Stimulated activated CD8-positive, alpha-beta memory T cell treated with anti-CD3 and anti-CD28 coated beads, Interleukin-4, amount 100 ng/mL, for 48 hours (primary cell): ENCODE results near the gene SCP2.

Experiments
- DNase-seq: peaks from one replicate; pipeline ENCODE4 v3.0.0-alpha.2; 2020

The SCP2 gene, protein sequence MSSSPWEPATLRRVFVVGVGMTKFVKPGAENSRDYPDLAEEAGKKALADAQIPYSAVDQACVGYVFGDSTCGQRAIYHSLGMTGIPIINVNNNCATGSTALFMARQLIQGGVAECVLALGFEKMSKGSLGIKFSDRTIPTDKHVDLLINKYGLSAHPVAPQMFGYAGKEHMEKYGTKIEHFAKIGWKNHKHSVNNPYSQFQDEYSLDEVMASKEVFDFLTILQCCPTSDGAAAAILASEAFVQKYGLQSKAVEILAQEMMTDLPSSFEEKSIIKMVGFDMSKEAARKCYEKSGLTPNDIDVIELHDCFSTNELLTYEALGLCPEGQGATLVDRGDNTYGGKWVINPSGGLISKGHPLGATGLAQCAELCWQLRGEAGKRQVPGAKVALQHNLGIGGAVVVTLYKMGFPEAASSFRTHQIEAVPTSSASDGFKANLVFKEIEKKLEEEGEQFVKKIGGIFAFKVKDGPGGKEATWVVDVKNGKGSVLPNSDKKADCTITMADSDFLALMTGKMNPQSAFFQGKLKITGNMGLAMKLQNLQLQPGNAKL

DNA sequence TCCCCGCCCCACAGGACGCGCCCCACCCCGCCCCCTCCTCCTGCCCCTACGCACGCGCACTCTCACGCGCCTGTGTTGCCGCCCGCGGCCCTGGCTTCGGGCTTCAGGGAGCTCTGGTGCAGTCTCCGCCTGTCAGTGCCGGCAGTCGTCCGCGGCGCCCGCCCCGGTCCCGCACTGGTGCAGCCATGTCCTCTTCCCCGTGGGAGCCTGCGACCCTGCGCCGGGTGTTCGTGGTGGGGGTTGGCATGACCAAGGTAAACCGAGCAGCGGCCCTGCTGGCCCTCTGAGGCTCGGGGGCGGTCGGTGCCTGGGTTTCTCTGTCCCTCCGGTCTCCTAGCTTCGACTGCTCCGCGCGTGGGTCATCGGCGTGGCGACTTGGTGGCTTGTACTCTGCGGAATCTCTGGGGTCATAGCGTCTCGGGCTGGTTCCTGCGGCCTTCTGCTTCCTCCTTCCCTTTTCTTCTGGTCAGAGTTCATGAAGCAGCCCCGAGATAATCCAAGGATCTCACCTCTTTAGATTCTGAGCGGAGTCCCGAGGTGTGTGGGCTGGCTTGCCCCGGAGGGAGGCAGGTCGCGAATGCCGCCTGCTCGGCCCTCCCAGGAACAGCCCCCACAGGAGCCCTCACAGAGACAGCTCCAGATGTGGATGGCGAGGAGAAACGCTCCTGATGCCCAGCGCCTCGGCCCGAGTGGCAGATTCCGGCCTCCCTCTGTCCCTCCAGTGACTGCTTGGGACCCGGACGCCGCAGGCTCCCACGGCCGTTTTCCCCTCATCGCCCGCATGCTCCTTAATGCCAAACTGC, at the start of gene SCP2:
TSS of gene SCP2 (plus strand) at position 65 of the 803 bp plus-strand sequence. CDS start at position 186, 121 bp downstream.
- DNase-seq = peak; percentile 83

DNA sequence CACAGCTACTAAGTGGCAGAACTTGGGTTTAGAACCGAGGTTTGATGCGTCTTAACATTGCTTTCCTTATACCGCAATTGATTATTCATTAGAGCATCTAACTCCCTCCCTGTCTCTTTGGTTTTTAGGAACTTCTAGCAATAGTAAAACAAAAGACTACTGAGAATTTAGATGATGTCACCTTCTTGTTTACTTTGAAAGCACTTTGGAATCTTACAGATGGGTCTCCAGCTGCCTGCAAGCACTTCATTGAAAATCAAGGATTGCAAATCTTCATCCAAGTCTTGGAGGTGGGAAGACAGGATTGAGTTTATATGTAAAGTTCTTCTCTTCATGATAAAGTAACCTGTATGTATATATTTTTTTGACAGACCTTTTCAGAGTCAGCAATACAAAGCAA, 49.5 kb upstream of the SCP2 start:
- DNase-seq = no peak

DNA sequence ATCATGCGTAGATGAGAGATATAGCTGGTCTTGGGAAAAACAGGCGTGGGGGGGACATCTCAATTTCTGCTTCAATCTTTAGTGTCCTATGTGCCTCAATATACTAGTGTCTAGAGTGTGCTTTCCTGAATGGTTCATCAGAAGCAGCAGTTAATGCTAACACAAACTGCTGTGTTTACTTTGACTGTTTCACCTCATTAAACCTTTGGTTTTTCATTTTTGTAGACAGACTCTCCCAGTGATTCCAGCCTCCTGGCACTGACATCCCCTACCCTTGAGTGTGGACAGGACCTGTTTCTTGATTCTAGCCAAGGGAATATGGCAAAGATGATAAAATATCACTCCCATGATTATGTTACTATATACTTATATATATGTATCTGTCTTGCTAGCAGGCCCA, 46.9 kb upstream of the SCP2 start:
- no peak for DNase-seq

DNA sequence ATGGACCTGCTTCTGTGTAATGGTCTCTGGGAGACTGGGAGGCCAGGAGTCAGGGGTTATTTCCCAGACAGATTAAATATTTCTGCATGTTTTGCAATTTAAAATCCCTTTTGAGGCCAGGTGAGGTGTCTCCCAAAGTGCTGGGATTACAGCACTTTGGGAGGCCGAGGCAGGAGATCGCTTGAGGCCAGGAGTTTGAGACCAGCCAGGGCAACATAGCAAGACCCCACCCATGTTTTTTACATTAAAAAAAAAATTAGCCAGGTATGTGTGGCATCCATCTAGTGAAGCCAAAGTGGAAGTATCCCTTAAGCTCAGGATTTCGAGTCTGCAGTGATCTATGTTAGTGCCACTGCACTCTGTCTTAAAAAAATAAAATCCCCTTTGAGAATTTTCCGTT, 39.6 kb upstream of the SCP2 start:
- DNase-seq = no peak

DNA sequence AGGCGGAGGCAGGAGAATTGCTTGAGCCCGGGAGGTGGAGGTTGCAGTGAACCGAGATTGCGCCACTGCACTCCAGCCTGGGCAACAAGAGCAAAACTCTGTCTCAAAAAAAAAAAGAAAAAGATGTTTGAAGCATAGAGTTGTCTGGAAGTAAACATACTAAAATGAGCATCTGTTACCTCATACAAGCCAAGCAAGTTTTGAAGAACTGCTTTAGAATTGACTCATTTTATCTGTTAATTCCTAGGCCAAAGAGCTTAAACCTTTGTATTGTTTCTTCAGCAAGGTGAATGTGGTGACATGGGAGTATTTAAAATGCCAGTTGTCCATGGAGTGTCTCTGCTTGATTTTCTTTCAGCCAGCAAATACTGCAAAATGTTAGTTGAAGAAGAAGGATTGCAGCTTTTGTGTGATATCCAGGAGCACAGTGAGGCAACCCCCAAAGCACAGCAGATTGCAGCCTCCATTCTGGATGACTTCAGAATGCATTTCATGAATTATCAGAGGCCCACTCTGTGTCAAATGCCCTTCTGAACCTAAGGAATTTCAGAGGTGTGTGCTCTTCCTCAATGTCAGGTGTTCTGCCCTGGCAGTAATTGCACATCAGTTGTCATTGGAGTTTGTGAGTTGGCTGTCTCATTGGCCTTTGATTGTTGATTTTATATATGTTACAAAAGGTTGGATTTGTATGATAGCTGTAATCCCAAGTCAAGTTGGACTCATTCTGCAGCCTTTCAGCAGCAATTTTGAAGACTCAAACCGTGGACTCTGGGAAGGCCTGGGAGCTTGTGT, 34.5 kb upstream of the SCP2 start:
- DNase-seq = no peak

DNA sequence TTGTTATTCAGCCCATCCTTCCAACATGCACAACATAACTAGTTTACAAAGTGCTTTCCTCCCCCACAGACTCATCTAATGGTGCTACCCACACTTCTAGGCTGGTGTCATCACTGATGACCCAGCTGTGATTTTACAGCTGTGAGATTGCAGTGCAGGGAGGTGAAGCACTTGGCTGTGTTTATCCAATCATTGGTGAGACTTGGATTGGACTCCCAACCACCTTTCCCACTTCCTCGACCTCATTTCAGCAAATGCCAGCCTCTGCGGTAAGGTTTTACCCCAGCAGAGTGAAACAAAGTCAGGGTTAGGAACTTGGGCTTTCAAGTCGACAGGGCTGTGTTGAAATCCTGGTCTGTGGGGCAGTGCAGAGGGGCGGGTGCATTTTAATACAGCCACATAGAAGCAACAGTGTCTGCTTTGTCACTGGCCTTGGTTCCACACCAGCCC, 27.6 kb upstream of the SCP2 start:
- DNase-seq = no peak

DNA sequence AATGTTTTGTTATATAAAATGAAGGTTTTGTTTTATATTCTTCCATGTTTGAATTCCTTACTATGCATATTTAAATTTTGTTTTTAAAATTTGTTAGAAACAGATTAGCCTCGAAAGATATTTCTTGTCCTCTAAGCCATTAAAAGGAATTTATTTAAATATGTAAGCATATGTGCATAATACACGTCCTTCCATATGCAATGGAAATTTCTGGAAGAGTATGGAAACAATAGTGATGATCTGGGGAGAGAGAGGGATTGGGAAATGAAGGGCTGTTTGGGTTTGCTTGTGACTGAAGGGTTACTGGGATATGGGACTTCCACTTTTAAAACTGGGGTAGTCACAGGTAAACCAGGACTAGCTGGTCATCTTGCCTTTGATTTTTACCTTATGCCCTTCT, 26.7 kb upstream of the SCP2 start:
- no peak for DNase-seq

DNA sequence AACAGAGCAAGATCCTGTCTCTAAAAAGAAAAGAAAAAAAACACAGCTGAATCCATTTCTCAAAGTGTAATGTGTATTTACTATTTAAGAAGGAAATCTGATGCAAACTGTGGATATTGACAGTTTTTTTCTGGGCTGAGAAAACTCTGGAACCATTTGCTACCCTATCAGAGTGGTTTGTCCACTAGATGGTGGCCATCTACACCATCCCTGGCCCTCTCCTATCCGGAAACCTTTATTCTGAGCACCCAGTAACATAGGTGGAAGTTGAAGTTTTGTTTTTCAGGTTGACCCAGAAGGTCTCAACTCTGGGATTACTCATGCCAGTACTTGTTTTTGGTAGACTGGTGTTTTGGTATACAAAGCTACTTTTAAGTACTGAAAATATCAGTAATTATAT, 25.7 kb upstream of the SCP2 start:
- DNase-seq = no peak

DNA sequence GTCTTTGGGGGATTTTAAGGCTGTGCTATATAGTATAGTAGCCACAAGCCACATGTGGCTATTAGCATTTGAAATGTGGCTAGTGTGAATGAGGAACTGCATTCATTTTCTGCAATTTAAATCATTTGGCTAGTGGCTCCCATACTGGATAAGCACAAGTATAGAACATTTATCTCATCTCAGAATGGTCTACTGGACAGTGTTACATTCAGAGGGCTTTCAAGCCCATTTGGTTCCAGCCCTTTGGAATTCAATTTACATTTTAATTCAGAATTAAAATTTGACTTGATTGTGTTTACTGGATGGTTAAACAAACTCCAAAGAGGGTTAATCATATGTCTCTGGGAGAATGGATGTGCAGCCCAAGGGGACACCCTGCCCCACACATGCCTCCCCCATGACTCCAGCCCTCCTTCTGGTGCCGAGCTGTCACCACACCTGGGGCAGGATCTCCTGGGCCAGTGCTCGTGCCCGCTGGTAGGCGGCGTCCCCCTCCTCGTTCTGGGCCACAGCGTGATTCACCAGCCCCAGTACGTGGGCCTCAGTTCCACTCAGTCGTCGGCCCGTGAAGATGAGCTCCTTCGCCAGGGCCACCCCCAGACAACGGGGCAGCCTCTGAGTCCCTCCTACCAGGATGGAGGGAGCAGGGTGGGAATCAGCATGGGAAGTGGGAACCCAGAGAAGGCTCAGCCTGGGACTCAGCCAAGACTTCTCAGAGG, 22.7 kb upstream of the SCP2 start:
- no peak for DNase-seq

DNA sequence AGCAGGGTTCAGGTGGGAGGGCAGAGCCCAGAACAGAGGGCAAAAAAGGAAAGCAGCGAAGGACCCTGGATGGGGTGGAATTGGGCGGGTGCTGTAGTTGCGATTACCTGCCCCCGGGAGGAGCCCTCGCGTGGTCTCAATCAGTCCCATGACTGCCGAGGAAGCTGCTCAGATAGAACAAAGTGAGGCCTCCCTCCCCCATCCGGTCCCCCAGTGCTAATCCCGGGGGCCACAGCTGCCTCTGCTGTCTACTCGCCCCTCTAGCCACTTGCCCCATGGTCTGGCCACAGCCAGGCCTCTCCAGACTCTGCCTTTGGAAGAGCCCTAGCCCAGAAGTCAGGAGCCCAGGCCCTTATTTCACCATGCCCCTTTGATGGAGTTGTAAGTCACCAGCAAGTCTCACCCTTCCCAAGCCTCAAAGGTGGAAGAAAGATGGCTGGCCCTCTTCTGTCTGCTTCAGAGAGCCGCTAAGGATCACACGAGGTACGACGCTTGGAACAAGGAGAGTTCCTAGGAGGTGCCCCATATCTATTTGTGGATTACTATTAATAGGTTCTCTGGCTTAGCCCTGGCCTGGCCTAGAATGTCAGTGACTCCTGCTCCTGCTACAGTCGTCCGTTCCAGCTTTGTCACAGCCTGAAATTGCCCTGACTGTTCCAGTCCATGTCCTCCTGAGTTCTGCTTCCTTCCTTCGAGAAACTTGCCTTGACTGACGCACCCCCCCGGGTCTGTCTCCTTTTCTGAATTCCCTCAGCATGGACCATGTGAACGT, 22.0 kb upstream of the SCP2 start:
- peak; percentile 61 for DNase-seq

DNA sequence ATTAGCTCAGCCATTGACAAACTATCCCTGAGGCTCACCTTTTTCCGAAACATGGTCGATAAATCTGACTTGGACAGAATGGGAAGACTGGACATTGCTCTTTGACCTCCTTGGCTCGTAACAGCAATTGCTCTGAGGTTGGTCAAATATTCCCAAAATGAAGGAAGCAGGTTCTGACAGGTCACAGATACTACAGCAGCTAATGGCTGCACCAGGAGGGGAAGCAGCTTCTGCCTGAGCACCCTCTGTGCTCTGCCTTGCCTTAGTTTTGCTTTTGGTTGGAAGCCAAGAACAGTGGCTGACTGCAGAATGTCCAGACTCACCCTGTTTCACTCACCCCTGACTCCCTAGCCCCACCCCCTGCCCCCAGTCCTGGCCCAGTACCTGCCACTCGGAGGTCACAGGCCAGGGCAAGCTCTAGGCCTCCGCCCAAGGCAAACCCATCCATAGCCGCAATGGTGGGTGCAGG, 20.9 kb upstream of the SCP2 start:
- DNase-seq = no peak

DNA sequence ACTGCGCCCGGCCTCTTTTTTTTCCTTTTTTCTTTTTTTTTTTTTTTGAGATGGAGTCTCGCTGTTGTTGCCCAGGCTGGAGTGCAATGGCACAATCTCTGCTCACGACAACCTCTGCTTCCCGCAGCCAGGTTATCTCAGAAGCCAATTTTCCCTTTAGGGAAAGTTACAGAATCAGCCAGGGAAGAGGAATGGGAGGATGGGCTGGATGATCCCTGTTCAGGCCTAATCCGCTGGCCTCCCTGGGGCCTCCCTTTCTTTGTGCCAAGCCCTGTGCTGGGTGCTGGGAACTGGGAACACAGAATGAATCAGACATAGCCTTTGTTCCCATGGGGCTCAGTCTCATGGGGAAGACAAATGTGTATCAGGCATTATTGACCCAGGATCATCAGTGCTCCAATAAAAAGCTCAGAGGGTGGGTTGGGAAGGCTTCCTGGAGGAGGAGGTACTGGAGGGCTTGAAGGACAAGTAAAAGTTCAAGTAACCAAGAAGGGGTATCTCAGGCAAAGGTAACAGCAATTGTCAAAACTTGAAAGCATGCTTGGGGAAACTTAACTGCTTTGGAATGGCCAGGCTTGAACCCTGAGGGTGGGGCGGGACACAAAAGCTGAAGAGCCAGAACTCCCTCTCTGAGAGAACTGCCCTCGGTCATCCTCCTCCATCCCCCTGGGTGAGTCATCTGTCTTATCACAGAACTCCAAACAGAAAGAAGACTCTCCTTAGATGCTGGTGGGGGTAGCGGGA, 19.8 kb upstream of the SCP2 start:
- no peak for DNase-seq

DNA sequence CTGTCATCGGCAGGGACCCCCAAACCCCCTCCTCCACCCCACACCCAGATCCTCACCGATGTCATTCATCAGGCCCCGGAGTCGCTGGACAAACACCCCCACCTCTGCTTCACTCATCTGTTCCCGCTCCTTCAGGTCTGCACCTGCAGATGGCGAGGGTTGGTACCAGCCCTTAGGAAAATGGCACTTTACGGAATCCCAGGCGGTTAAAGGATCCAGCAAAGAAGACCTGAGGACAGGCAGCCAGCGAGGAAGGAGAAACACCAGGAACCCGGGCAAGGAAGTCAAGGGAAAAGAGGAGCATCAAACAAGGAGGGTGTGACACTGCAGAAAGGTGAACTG, 19.3 kb upstream of the SCP2 start:
- DNase-seq = no peak

DNA sequence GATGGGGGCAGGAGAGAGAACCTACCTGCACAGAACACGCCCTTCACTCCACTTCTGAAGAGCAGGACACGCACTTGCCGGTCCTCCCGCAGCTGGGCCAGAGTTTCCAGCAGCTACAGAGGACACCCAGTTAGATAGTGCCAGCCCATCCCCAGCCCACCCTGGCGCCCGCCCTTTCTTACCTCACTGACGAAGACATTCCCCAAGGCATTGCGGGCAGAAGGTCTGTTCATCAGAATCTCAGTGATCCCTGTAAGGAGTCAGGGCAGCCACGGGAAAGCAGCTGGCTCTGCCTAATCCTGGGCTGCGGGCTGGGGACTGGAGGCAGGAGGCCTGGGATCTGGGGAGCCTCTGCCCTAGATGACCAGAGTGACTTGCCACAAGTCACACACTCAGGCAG, 15.5 kb upstream of the SCP2 start:
- DNase-seq = no peak

DNA sequence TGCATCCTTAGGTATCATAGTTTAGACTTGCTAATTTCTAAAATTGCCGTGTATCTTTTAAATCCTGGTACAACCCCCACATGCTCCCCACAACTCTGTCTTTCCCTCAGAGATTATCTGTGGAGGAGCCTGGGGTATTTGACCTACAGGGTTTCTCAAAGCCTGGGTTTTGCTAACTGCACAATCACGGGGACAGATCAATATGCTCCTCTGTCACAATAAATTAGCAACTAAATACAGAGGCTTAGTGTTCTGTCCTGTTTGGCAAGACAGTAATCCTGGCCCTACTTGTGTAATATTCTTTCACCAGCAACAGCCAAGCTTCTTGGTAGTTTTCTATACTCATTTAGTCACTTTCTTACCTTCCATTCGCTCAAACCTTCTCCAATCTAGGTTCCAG, 14.1 kb upstream of the SCP2 start:
- DNase-seq = no peak

DNA sequence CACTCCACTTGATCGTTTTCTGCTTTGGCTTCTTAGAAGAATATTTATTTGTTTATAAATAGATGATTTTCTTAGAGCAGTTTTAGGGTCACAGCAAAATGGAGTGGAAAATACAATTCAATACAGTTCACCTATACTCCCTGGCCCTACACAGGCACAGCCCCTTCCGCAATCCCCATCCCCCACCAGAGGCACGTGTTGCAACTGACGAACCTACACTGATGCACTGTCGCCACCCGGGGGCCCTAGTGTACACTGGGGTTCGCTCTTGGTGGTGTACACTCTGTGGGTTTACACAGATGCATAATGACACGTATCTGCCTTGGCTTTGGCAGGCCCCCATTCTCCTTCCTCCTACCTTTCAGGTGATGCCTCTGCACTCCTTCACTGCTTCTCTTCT, 13.5 kb upstream of the SCP2 start:
- DNase-seq = peak; percentile 30

DNA sequence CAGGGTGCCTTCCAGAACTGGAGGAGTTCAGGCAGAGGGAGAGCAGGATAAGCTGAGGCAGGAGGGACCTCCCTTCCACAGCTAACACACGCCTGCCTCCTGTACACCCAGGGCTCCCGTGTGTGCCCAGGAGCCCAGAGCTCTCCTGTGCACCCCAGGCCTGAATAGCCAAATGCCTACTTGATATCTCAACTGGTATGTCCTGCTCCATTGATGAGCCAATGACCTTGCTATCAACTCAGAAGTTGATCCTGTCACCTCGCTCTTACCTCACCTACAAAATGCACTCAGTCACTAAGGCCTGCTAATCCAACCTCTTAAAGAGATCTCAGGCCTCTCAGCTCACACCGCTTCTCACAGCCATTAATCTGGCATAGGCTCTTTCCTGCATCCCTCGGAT, 12.6 kb upstream of the SCP2 start:
- no peak for DNase-seq

DNA sequence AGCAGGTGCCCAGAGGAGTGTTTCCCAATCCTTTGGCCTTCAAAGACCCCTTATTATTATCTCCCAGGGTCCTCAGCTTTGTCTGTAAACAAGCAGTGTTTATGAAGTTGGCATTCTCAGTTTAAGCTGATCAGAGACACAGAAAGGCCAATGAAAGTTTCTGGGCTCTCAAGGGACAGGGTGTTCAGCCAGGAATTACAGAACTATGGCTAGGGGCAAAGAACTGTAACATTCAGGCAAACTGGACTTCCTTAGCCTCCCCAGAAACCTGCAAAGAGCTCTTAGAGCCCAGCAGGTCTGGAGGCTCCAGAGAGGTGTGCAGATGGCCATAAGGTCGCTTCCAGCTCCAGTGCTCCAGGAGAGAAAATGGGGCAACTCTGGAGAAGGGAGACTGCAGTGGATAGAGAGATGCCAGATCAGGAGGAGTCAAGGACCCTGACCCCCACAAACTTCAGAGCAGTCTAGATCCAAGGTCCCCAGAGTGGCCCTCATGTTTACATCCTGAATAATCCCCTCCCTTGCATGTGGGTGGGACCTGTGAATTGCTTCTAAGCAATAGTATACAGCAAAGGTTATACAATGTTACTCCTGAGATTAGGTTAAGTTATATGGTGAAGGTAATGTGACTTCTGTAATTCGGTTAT, 11.7 kb upstream of the SCP2 start:
- no peak for DNase-seq

DNA sequence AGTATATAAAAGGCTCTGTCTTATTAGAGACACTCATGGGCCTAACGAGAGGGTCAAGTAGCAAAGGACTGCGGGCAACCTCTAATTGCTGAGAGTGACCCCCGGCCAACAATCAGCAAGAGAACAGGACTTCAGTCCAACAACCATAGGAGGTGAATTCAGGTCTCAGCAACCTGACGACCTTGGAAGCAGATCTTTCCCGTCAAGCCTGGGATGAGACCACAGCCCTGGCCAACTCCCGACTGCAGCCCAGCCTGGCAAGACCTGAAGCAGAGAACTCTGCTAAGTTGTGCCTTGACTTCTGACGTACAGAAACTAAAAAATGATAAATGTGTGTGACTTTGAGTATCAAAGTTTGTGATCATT, 11.2 kb upstream of the SCP2 start:
- no peak for DNase-seq

DNA sequence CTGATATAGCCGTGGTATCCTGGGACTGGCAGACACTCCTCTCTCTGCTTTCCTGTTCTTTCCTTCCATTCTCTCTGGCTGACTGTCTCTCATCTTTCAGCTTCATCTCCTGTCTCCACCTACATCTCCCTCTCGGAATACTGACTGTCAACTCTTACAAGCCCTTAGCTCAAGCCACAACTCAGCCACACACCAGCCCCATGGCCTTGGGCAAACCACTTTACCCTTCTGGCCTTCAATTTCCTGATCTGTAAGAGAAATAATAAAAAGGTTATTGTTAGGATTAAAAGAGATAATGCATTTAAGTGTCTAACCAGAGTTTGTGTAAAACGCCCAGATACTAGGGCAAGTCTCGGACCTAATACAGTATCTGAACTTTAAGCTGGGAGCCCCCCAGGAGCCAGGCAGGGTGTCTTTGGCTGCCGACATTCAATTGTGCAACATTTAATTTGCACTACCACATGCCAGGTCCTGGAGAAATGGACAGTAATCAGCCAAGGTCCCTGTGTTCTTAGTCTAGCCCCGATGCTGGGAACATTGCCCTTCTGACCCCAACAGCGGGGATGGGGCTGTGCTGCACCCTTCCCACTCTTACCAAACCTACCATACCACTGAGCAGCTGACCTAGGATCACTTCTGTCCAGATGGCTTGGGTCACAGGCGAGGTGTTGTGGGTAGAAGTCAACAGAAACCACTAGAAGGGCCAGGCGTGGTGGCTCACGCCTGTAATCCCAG, 10.7 kb upstream of the SCP2 start:
- no peak for DNase-seq
